ENCODE results near the gene ADRB1. TPM values are rescaled to one million over a fixed set of nuclear protein-coding genes. Genes with fewer than 3 reads are reported as not detected.

Gene ADRB1
- total RNA-seq, 1 donor: not detected

GRCh38 chr10:114000457-114001010 lies 43.1 kb upstream of the ADRB1 start:
- TF ChIP-seq, protein P1, sequence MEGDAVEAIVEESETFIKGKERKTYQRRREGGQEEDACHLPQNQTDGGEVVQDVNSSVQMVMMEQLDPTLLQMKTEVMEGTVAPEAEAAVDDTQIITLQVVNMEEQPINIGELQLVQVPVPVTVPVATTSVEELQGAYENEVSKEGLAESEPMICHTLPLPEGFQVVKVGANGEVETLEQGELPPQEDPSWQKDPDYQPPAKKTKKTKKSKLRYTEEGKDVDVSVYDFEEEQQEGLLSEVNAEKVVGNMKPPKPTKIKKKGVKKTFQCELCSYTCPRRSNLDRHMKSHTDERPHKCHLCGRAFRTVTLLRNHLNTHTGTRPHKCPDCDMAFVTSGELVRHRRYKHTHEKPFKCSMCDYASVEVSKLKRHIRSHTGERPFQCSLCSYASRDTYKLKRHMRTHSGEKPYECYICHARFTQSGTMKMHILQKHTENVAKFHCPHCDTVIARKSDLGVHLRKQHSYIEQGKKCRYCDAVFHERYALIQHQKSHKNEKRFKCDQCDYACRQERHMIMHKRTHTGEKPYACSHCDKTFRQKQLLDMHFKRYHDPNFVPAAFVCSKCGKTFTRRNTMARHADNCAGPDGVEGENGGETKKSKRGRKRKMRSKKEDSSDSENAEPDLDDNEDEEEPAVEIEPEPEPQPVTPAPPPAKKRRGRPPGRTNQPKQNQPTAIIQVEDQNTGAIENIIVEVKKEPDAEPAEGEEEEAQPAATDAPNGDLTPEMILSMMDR (IDR thresholded peaks at IDR 0.05; ENCODE audit: extremely low read depth, low read depth, low read length): no peak
- H3K4me1 ChIP-seq (ENCODE audit: insufficient read depth, low read length): no peaks in the 10 kb centered on the region
- no peaks in the 10 kb centered on the region for H4K20me1 ChIP-seq (ENCODE audit: insufficient read depth, low read length)
- no peaks in the 10 kb centered on the region for H3K36me3 ChIP-seq (ENCODE audit: insufficient read depth, low read length)
- H3K4me3 ChIP-seq (ENCODE audit: insufficient read depth, low read length): no peak overlapping the region
- no peak overlapping the region for H2AFZ ChIP-seq (ENCODE audit: low read length)
- H3K79me2 ChIP-seq (ENCODE audit: insufficient read depth, low read length): no peaks in the 10 kb centered on the region
- peaks cover 22% of the 10 kb centered on the region for H3K27me3 ChIP-seq (ENCODE audit: insufficient read depth, low read length)
- no peak overlapping the region for H3K4me2 ChIP-seq (ENCODE audit: insufficient read depth, low read length)
- no peak for DNase-seq (ENCODE audit: insufficient read length, low spot score, missing footprints)
- H3K27ac ChIP-seq (ENCODE audit: low read depth, low read length): no peak overlapping the region
- H3K9me3 ChIP-seq (ENCODE audit: low read depth, low read length): no peaks in the 10 kb centered on the region

DNA sequence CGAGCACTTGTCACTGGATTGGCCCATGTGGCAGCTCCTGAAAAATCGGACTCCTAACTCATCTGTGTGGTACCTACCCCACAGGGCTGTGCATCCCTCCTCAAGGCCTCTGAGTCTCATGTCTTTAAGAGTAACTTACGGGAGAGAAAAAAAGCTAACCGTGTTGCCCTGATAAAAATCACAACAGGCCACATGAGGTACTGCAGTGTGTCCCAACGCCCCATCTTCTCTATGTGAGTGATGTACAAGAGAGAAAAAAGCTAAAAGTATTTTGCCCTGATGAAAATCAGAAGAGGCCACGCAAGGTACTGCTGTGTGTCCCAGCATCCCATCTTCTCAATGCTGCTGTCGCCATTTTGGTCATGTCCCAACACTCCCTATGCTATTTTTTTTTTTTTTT lies 41.2 kb upstream of the ADRB1 start:
- H4K20me1 ChIP-seq (ENCODE audit: insufficient read depth, low read length): no peaks in the 10 kb centered on the region
- H3K27ac ChIP-seq (ENCODE audit: low read depth, low read length): no peak overlapping the region
- no peak overlapping the region for H3K4me2 ChIP-seq (ENCODE audit: insufficient read depth, low read length)
- no peaks in the 10 kb centered on the region for H3K9me3 ChIP-seq (ENCODE audit: low read depth, low read length)
- H3K4me1 ChIP-seq (ENCODE audit: insufficient read depth, low read length): no peaks in the 10 kb centered on the region
- H3K79me2 ChIP-seq (ENCODE audit: insufficient read depth, low read length): no peaks in the 10 kb centered on the region
- no peaks in the 10 kb centered on the region for H3K36me3 ChIP-seq (ENCODE audit: insufficient read depth, low read length)
- H3K4me3 ChIP-seq (ENCODE audit: insufficient read depth, low read length): no peak overlapping the region
- no peak overlapping the region for H2AFZ ChIP-seq (ENCODE audit: low read length)
- H3K27me3 ChIP-seq (ENCODE audit: insufficient read depth, low read length): peaks cover 18% of the 10 kb centered on the region
- TF ChIP-seq, protein P1 (IDR thresholded peaks at IDR 0.05; ENCODE audit: extremely low read depth, low read depth, low read length): no peak
- DNase-seq (ENCODE audit: insufficient read length, low spot score, missing footprints): no peak

DNA sequence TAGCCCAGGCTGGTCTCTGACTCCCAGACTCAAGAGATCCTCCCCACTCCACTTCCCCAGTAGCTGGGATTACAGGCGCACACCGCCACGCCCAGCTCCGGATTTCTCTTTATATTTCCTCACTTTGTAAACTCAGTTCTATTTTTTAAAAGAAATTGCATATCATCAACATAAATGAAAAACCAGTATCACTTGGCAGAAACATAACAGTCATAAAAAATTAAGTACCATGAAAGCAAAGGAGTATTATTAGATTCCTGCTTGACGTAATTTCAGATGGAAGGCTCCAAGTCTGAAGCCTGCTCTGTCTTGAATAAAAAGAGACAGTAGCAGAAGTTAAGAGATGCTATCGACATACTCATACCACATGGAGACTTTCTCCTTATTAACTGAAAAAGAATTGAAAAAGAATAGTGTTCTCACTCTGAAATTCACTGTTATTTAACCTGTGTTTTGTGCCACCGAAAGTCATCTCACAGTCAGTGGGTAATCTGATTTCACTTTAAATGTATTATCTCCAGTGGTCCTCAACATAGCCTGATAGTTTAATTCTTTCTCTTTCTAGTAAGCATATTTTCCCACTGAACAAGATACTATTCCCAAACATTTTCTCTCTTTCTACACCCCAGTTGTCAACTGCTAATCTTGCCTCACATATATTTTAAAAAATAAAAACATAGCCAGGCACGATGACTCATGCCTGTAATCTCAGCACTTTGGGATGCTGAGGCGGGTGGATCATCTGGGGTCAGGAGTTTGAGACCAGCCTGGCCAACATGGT lies 40.3 kb upstream of the ADRB1 start:
- no peaks in the 10 kb centered on the region for H3K4me1 ChIP-seq (ENCODE audit: insufficient read depth, low read length)
- TF ChIP-seq, protein P1 (IDR thresholded peaks at IDR 0.05; ENCODE audit: extremely low read depth, low read depth, low read length): no peak
- H3K4me3 ChIP-seq (ENCODE audit: insufficient read depth, low read length): no peak overlapping the region
- H3K79me2 ChIP-seq (ENCODE audit: insufficient read depth, low read length): no peaks in the 10 kb centered on the region
- no peaks in the 10 kb centered on the region for H3K9me3 ChIP-seq (ENCODE audit: low read depth, low read length)
- no peak overlapping the region for H3K27ac ChIP-seq (ENCODE audit: low read depth, low read length)
- no peak overlapping the region for H3K4me2 ChIP-seq (ENCODE audit: insufficient read depth, low read length)
- no peaks in the 10 kb centered on the region for H4K20me1 ChIP-seq (ENCODE audit: insufficient read depth, low read length)
- no peak overlapping the region for H2AFZ ChIP-seq (ENCODE audit: low read length)
- no peaks in the 10 kb centered on the region for H3K36me3 ChIP-seq (ENCODE audit: insufficient read depth, low read length)
- peak; percentile 83 for DNase-seq (ENCODE audit: insufficient read length, low spot score, missing footprints)
- peaks cover 17% of the 10 kb centered on the region for H3K27me3 ChIP-seq (ENCODE audit: insufficient read depth, low read length)

DNA sequence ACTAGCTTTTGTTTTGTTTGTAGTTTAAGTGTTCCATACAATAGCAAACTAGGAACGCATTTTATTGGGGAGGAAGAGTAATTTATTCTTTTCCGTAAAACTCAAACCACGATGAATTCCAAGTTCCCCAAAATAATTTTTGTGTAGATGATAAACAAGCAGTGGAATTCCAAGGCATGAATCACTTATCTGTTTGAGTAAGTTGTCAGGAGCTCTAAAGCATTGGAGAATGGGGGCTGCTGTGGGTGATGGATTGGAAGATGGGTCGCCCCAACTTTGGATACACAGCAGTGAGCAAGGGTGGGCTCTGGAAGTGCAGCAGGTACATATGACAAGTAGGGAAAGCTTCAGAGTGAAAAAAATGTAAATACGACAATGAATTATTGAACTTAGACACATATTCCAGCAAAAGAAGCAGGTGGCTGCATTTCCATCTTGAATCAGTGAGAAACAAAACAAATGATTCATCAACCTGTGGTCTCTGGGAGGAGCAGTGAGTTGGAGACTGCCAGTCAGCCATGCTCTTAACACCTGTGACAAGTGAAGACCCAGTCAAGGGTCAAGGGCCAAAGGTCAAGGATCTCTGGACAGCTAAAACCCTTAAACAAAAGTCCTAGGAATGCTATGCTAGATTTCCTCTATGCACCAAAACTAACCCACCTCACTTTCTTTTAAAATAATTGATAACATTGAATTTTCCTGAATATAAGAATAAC lies 34.2 kb upstream of the ADRB1 start:
- no peaks in the 10 kb centered on the region for H3K27me3 ChIP-seq (ENCODE audit: insufficient read depth, low read length)
- no peak overlapping the region for H3K27ac ChIP-seq (ENCODE audit: low read depth, low read length)
- TF ChIP-seq, protein P1 (IDR thresholded peaks at IDR 0.05; ENCODE audit: extremely low read depth, low read depth, low read length): no peak
- no peaks in the 10 kb centered on the region for H3K4me1 ChIP-seq (ENCODE audit: insufficient read depth, low read length)
- no peaks in the 10 kb centered on the region for H4K20me1 ChIP-seq (ENCODE audit: insufficient read depth, low read length)
- H3K4me2 ChIP-seq (ENCODE audit: insufficient read depth, low read length): no peak overlapping the region
- H2AFZ ChIP-seq (ENCODE audit: low read length): no peak overlapping the region
- no peaks in the 10 kb centered on the region for H3K9me3 ChIP-seq (ENCODE audit: low read depth, low read length)
- DNase-seq (ENCODE audit: insufficient read length, low spot score, missing footprints): no peak
- no peak overlapping the region for H3K4me3 ChIP-seq (ENCODE audit: insufficient read depth, low read length)
- H3K79me2 ChIP-seq (ENCODE audit: insufficient read depth, low read length): no peaks in the 10 kb centered on the region
- no peaks in the 10 kb centered on the region for H3K36me3 ChIP-seq (ENCODE audit: insufficient read depth, low read length)
